GM19023 (cell line): ENCODE results near the gene CIPC.
A peak's percentile ranks its signal among the peaks of the same experiment; 100 is the strongest.

ENCODE experiments used
- ATAC-seq: cut with Tn5 transposase; IDR thresholded peaks from one replicate; pipeline ENCODE4 v1.9.1; 2021; ENCODE audit warnings: mild to moderate bottlenecking, moderate library complexity; ENCODE audit not compliant: unreplicated experiment

The CIPC gene, protein sequence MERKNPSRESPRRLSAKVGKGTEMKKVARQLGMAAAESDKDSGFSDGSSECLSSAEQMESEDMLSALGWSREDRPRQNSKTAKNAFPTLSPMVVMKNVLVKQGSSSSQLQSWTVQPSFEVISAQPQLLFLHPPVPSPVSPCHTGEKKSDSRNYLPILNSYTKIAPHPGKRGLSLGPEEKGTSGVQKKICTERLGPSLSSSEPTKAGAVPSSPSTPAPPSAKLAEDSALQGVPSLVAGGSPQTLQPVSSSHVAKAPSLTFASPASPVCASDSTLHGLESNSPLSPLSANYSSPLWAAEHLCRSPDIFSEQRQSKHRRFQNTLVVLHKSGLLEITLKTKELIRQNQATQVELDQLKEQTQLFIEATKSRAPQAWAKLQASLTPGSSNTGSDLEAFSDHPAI

GRCh38 chr14:77097700-77098528, at the start of gene CIPC:
CIPC (plus strand) TSS chr14:77098258; CDS start chr14:77105709, 7,451 bp downstream.
- ATAC-seq, result peak; percentile 84

DNA sequence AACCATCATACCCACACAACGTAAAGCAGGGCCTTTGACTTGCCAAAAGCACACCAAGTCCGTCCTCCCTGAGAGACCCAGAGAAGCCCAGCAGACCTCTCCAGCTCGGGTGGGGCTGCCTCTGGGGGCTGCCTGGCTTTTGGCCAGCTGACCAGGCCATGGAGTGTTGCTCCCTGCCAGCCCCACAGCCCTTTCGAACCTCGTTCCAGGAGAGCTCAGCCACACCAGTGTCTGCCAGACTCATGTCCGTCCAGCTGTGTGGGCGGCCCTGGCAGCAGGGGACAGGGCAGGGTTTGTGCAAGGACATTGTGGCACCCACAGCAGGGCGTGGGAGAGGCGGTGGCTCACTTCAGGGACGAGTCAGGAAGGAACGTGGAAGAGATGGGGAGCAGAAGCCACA, 46.9 kb upstream of the CIPC start:
- no peak for ATAC-seq

DNA sequence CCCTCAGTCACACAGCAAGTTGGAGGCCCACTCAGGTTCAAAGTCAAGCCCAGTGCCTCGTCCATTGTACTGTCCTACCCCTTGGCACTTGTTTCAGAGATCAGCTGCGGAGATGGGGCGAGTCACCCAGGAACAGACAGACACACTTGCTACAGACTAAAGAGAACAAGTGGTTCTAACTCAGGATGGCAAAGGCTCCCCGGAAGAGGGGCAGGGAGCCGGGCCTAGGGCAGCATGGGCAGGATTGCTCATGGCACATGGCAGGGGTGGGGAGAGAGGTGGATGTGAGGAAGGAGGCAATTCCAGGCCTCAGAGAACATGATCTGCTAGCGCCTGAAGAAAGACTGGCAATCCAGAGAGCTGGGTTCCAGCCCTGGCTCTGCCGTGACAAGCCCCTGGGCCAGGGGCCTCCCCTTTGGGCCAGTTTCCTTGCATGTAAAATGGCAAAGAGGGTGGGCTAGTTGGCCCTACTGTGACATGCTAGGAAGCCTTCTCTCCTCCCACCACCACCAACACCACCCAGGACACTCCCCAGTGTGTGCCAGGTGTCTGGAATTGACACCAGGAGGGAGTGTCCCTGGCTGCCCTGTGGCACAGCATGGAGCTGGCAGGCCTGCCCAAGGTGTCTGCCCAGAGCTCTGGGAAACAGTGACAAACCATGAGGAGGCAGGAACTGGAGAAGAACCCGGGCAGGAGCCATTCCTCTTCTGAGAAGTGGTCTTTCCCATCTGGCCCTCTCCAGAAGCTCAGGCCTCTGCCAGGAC, 45.6 kb upstream of the CIPC start:
- ATAC-seq, result no peak

DNA sequence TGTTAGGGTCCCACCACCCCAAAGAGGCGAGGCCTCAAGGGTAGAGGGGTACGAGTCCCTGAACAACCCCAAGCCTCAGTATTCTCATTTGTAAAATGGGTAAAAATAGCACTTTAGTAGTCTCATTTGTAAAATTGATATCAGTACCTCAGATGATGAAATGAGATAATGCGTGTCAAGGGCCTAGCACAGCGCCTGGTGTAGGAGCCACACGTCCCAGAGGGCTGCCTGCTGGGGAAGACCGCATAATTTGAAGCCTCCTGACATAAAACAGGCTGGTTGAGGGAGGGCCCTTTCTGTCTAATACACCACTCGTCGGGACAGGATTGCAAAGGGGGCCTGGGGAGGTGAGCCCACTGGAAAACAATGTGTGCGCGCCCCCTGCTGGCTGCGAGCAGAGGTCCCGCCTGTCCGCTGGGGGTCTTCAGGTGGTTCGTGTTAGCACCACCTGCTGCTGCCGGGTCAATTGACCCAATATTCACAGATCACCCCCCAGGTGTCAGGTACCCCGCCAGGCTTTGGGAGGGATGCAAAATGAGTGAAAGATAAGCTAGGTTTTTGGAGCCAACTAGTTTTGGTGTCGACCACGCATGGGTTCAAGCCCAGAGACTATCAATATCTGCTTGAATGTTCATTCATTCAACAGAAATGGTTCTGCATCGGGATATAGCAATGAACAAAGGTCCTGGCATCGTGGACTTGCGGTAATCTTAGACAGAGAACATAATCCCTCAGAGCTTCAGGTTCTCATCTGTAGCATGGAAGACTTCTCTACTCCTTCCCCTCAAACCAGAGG, 44.8 kb upstream of the CIPC start:
- ATAC-seq, result no peak

GRCh38 chr14:77055306-77055705, 42.8 kb upstream of the CIPC start:
- no peak for ATAC-seq

DNA sequence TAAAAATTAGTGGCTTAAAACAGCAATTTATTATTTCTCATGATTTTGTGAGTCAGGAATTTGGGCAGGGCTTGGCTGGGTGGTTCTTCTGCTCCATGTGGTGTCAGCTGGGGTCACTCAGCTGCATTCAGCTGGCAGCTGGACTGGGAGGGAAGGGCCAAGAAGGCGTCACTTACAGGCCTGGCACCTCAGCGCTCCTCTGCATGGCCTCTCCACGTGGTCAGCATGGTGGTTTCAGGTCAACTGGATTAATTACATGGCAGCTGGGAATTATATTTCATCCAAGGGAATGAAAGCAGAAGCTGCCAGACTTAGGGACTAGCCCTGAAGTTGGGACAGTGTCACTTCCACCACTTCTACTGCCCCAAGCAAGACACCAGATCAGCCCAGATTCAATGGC, 42.1 kb upstream of the CIPC start:
- ATAC-seq, result no peak

DNA sequence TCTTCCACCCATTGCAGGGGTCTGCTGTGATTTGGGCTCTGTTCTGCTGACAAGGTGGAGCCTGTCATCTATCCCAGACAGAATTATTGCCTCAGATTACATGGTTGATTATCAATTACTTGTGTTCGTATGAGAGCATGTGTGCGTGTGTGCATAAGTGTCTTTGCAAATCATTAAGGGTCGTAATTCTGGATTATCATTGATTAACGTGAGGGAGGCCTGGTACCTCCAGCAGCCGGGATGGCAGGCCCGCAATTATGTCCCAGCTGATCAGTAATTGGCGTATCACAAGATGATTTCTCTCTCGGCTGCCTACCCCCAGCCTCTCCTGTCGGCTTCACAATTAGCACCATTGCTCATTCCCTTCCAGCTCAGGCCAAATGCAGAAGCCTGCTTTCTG, 39.9 kb upstream of the CIPC start:
- ATAC-seq, result no peak

DNA sequence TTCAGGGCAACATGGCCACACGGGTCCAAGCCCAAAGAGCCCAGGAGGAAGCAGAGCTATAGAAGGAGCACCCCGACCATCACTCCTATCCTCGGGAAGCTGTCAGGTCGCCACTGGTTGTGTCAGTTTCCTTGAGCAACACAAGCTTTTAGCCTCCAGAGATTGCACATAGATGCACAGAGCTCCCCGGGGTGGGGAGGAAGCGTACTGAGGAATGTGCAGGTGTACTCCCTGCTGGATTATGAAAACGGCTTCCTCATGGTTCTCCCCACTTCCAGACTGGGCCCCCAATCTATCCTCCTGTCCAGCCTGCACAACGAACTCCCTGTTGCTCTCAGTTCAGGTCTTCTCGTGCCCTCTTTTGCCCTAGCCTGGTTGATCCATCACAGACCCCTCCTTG, 39.3 kb upstream of the CIPC start:
- ATAC-seq, result no peak

DNA sequence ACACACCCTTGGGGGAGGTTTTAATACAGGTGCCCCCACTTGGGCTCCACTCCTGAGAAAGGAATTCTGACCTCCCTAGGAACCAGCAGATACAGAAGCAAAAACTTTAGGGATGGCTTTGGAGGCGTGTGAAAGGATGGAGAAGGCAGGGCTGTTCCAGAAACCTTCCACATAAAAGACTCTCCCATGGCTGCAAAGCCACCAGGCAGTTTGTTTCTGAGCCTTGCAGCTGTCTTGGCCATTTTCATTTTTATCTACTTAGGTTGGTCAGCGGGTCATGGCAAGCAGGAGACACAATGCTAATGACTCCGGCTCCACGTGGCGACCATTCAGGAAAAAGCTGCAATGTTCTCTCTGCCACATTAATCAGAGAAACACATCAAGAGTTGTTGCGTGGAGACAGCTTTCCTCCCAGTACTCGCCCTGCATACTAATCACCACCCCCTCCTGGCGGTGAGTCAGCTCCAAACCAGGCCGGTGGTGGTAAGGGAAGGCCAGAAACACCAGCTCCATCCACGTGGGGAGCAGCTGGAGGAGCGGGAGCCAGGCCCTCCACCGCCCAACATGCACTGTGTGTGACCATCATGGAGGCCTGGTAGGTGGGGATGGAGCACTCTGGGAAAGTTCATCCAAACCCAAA, 38.7 kb upstream of the CIPC start:
- no peak for ATAC-seq

DNA sequence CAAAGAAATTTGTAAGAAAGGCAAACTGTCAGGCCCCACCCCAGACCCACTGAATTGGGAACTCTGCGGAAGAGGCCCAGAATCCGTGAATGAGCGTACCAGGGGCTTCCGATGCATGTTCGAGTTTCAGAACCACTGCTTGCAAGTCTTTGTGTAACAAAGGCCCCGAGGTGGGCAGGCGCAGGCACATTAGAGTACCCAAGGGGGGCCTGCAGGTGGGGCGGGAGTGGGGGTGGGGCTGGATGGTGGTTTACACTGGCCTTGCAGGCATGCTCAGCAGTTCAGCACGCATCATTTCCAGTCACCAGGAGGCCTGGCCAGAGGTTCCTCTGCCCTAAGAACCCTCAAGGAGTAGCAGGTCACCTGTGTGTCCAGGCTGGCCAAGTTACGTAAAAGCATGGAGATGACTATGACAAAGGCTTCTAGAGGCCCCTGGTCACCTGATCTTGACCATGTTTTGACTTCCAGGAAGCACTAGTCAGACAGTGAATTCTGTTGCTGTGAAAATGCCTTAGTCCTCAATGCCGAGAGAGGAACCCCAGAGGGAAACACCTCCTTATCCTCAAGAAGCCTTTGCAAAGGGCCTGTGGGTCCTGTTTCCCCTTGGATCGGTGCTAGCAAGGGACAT, 36.3 kb upstream of the CIPC start:
- no peak for ATAC-seq

DNA sequence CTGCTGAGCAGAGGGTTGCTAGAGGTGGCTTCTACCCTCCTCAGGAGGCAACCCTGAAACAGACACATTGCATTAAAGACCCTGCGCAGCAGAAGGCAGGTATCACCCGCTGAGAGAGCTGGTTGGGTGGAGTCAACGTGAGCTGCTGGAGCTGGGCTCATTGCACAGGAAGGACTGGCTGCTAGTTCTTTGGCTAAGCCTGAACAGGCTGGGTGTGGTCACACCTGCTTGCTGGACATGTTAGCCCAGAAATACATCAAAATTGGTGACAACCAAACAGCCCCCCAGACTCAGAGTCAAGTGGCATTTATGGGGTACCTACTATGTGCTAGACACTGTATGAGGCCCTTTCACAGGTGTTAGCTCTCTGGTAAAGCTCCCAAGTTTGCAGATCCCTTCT, 35.8 kb upstream of the CIPC start:
- ATAC-seq, result no peak

DNA sequence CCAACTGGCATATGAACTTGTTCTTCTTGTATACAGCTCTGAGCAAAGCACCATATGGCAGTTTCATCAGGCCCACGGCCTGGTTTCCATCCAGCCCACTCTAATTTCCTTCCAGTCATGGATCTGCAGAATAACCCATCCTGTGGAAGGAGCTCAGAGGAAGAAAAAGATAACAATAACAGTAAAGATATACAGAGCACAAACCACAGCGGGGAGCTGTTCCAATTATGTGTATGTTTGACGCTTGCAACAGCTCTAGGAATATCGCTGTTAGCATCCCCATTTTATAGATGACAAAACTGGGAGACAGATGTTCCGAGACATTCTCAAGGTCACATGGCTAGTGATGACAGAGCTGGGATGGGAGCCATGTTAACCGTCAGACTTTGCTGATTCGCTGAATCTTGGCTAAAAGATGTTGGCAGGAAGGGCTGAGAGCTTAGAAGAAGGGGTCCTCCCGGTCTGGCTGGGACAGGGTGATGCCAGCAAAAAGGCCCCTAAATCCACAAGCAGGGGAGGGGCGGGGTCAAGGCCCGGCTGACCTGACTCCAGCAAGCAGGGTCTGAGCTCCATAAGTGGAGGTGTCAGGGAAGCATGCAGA, 34.4 kb upstream of the CIPC start:
- no peak for ATAC-seq

- no peak for ATAC-seq
Observed at GRCh38 chr14:77064521-77065178, 33.4 kb upstream of the CIPC start.

DNA sequence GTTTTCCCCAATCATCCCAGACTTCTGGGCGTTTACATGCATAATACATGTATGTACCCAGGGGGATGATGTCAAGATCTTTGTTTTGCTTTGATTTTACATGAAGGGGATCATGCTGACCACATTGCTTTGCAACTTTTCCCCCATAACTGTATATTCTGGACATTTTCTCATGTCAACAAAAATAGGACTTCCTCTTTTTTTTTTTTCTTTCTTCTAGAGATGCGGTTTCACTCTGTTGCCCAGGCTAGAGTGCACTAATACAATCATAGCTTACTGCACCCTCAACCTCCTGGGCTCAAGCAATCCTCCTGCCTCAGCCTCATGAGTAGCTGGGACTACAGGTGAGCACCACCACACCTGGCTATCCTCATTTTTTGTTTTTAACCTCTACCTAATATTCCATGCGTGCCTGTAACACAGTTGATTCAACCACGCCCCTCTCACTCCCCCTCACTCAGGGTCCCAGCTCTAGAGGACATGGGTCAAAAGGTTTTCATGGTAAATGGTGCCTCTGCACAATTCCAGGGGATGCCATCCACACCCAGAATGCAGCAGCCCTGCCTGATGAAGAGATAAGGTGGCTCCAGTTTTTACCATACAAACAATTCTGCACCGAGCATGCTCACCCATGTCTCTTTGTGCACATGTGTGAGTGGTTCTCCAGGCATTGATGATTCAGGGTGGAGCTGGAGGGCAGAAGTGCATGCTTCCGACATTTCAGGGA, 32.0 kb upstream of the CIPC start:
- ATAC-seq, result no peak

GRCh38 chr14:77066578-77067172, 31.4 kb upstream of the CIPC start:
- no peak for ATAC-seq

- ATAC-seq, result no peak
Observed at GRCh38 chr14:77067632-77068516, 30.2 kb upstream of the CIPC start.
